NCI-H2107 treated with DMSO at 0.1 percent for 48 hours (cell line): ENCODE results near the gene ETF1.

ENCODE experiments used
- DNase-seq: peaks from one replicate; lab custom pipeline; 2025; ENCODE audit not compliant: unreplicated experiment; lab: John Stamatoyannopoulos, UW

The ETF1 gene

DNA sequence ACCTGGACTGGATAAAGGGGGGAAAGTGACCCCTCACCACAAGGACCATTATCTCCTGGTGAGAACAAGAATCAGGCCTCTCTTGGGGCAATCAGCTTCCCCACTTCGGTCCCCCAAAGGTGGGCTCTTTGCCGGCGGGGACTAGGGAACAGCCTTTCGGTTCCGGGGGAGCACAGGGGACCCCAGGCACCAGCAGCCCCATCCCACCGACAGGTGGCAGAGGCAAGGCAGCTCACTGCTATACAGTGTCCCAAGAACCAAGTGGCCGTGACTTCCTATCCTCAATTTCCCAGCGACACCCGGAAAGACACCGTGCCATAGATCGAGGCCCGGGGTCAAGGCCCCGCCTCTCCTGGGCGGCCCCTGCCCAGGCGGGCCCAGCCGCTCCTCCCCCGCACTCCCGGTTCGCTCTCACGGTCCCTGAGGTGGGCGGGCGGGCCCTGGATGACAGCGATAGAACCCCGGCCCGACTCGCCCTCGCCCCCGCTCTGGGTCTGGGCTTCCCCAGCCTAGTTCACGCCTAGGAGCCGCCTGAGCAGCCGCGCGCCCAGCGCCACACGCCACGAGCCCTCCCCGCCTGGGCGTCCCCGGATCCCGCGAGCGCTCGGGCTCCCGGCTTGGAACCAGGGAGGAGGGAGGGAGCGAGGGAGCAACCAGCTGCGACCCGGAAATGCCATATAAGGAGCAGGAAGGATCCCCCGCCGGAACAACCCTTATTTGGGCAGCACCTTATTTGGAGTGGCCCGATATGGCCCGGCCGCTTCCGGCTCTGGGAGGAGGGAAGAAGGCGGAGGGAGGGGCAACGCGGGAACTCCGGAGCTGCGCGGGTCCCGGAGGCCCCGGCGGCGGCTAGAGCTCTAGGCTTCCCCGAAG lies 78.4 kb downstream of the ETF1 start:
- peak; percentile 73 for DNase-seq

- peak; percentile 51 for DNase-seq
These were observed 79.0 kb downstream of the ETF1 start for GRCh38 chr5:138464008-138464387.

GRCh38 chr5:138463419-138464007 lies 79.5 kb downstream of the ETF1 start:
- DNase-seq = peak; percentile 51

GRCh38 chr5:138461343-138462125 lies 81.5 kb downstream of the ETF1 start:
- no peak for DNase-seq

- DNase-seq = no peak
These were observed 82.9 kb downstream of the ETF1 start for GRCh38 chr5:138460032-138460693.

GRCh38 chr5:138459311-138459933 lies 83.6 kb downstream of the ETF1 start:
- no peak for DNase-seq

DNA sequence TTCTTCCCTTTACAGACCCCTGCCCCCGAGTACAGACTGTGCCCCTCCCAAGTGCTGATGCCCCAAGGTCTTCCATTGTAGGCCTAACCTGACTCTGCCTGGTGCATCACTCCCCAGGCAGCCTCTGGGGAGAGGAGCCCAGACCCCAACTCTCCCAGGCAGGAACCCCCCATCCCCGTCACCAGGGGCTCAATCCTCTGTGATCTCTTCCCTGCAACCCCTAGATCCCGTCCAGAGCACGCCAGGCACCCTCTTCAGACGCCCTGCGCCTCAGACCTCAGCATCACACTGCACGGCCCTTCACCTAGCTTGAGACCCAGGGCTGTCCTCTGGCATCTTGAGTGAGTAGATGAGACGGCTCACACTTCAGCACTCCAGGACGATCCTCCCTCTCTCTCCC lies 84.2 kb downstream of the ETF1 start:
- no peak for DNase-seq

DNA sequence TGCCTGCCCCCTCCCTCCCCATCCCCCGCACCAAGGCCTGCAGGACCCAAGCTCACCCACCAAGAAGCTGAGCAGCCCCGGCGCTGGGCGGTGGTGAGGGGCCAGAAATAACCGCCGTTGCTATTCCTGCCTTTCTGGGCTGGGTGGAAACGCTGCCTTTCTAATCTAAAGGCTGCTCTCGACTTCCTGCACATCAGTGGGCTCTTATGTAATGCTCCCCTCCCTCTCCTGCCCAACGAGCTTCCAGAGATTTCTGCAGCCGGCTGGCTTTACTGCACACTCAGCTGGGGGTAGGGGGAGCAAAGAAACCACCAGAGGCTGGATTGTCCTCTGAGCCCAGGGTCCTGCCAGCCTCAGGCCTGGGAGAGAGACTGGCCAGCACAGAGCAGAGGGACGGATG lies 84.7 kb downstream of the ETF1 start:
- no peak for DNase-seq

- no peak for DNase-seq
These were observed 85.3 kb downstream of the ETF1 start for GRCh38 chr5:138457531-138458275.
